Stimulated activated CD4-positive, alpha-beta T cell treated with anti-CD3 and anti-CD28 coated beads, Interleukin-12 subunit alpha, Interleukin-12 subunit beta, amount 100 ng/mL, for 24 hours (primary cell): ENCODE data around the gene IER3.

Experiments used
- DNase-seq, 2 experiments: peaks; one replicate each; pipeline ENCODE4 v3.0.0-alpha.2; 2020; ENCODE audit warnings: low read depth in 2 of 2

The IER3 gene

GRCh38 chr6:30703821-30704220 is 40.5 kb downstream of the IER3 start:
- DNase-seq = no peak

DNA sequence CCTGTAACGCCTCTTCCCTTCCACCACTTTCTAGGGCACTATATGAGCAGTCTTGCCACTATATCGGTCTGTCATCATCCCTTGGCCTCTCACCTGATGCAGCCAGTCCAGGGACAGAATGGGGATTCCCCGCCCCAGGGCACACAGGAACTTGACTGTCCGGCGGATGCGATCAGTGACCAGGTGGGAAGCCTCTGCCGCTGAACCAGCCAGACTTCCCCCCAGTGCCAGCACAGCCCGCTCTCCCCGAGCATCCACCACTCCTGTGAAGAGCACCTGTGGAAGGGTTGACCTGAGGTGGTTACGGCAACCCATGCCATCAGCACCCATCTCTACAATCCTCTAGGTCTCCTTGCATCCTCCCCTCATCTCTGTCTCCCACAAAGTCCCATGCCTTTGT is 41.3 kb downstream of the IER3 start:
- no peak for DNase-seq

DNA sequence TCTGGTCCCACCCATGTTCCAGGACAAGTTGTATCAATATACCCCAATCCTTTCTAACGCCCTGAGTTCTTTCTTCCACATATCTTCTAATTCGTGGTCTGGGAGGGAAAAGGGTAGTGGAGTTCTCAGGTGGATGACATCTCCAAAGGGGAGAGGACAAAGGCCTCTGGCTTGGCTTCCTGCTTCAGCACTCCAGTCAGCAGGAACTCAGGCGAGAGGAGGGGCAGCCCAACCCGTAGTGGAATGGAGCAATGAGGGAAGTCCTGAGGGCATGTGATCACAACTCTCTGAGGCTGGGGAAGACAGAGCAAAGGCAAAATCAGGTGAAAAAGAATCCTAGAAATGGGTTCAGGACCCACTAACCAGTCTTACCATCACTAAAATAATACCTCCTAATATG is 44.0 kb downstream of the IER3 start:
- no peak for DNase-seq

DNA sequence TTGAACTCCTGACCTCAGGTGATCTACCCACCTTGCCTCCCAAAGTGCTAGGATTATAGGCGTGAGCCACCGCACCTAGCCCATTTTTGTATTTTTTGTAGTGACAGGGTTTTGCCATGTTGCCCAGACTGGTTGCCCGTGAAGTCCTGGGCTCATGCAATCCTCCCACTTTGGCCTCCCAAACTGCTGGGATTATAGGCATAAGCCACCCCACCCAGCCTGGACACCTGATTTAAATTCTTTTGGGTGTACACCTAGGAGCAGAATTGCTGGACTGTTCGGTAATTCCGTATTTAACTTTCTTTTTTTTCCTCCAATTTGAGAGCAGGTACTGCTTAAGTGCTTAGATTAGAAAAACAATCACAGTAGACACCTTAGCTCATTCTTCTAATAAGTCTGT is 47.9 kb downstream of the IER3 start:
- no peak for DNase-seq
